ENCODE results near the gene PSMB2.

PSMB2 gene

GRCh38 chr1:35574655-35575415 is 66.5 kb downstream of the PSMB2 start:
- no peak for DNase-seq (ENCODE audit: extremely low read depth, low read depth)
- H3K4me3 ChIP-seq (replicated peaks; ENCODE audit: low read depth, low read length), result no peak overlapping the region

GRCh38 chr1:35574125-35574654 is 67.1 kb downstream of the PSMB2 start:
- no peak for TF ChIP-seq CTCF (IDR thresholded peaks at IDR 0.05; ENCODE audit: low read depth, low read length, missing control alignments)

More at GRCh38 chr1:35574655-35575415, 66.5 kb downstream of the PSMB2 start:
- no peak for TF ChIP-seq CTCF (IDR thresholded peaks at IDR 0.05; ENCODE audit: low read depth, low read length, missing control alignments)

GRCh38 chr1:35573198-35574124 is 67.9 kb downstream of the PSMB2 start, which contains the start of gene TFAP2E:
TFAP2E (plus strand) TSS chr1:35573314; CDS start chr1:35573578, 264 bp downstream.
- no peak for DNase-seq (ENCODE audit: extremely low read depth, low read depth)
- no peak for TF ChIP-seq CTCF (IDR thresholded peaks at IDR 0.05; ENCODE audit: low read depth, low read length, missing control alignments)
- H3K4me3 ChIP-seq (replicated peaks; ENCODE audit: low read depth, low read length), result peak within 1 kb of the TSS; percentile 44

More at GRCh38 chr1:35574125-35574654, 67.1 kb downstream of the PSMB2 start:
- no peak for DNase-seq (ENCODE audit: extremely low read depth, low read depth)
- H3K4me3 ChIP-seq (replicated peaks; ENCODE audit: low read depth, low read length), result no peak overlapping the region

- DNase-seq (ENCODE audit: extremely low read depth, low read depth), result no peak
- no peak overlapping the region for H3K4me3 ChIP-seq (replicated peaks; ENCODE audit: low read depth, low read length)
- TF ChIP-seq CTCF (IDR thresholded peaks at IDR 0.05; ENCODE audit: low read depth, low read length, missing control alignments), result no peak
These were observed 69.0 kb downstream of the PSMB2 start for GRCh38 chr1:35572296-35572695.

GRCh38 chr1:35571263-35571662 is 70.1 kb downstream of the PSMB2 start:
- DNase-seq (ENCODE audit: extremely low read depth, low read depth), result no peak
- H3K4me3 ChIP-seq (replicated peaks; ENCODE audit: low read depth, low read length), result no peak overlapping the region
- no peak for TF ChIP-seq CTCF (IDR thresholded peaks at IDR 0.05; ENCODE audit: low read depth, low read length, missing control alignments)

GRCh38 chr1:35570589-35571137 is 70.7 kb downstream of the PSMB2 start:
- H3K4me3 ChIP-seq (replicated peaks; ENCODE audit: low read depth, low read length), result no peak overlapping the region
- no peak for DNase-seq (ENCODE audit: extremely low read depth, low read depth)
- no peak for TF ChIP-seq CTCF (IDR thresholded peaks at IDR 0.05; ENCODE audit: low read depth, low read length, missing control alignments)
